Activated naive CD8-positive, alpha-beta T cell treated with anti-CD3 and anti-CD28 coated beads, Interleukin-2, amount 10 ng/mL, durations not matched to agents 7 days and 5 days (primary cell): ENCODE measurements around the gene GLT8D1. TPM values are rescaled to one million over a fixed set of nuclear protein-coding genes. Genes with fewer than 3 reads are reported as not detected.

Experiments
- ATAC-seq: fragments of 150-1000 bp; cut with Tn5 transposase; one replicate; pipeline ENCODE4 v1.10.0; 2021; ENCODE audit warnings: low read depth, moderate library complexity
- POLR2A ChIA-PET: fragments of 350-600 bp; sonication (Branson Sonifier 250); formaldehyde crosslinking; loops from one replicate; lab custom pipeline; 2021; ENCODE audit warnings: antibody characterized with exemption; lab: Charles Lee
- DNase-seq: peaks from one replicate; pipeline ENCODE4 v3.0.0; 2021
- H3K27ac Mint-ChIP-seq: one replicate; pipeline ENCODE4 v1.8.0; 2022; ENCODE audit warnings: mild to moderate bottlenecking, mixed read lengths
- H3K27me3 Mint-ChIP-seq: one replicate; pipeline ENCODE4 v1.8.0; 2022; ENCODE audit warnings: mild to moderate bottlenecking, moderate library complexity, mixed read lengths
- H3K36me3 Mint-ChIP-seq: one replicate; pipeline ENCODE4 v1.8.0; 2021; ENCODE audit warnings: mild to moderate bottlenecking, mixed read lengths
- H3K4me1 Mint-ChIP-seq: one replicate; pipeline ENCODE4 v1.8.0; 2021; ENCODE audit warnings: mixed read lengths
- H3K4me3 Mint-ChIP-seq: one replicate; pipeline ENCODE4 v1.8.0; 2022; ENCODE audit warnings: mild to moderate bottlenecking, moderate library complexity, mixed read lengths
- H3K9me3 Mint-ChIP-seq: one replicate; pipeline ENCODE4 v1.8.0; 2021; ENCODE audit warnings: mixed read lengths
- total RNA-seq, 2 experiments: library from RNA; stranded (reverse); gene quantifications; one replicate each; pipeline ENCODE4 v1.2.3, GENCODE V29; 2021

The GLT8D1 gene
- total RNA-seq, 2 experiments from 2014 or later = 44.6 to 45.7 TPM

GRCh38 chr3:52655895-52656294 lies 49.7 kb downstream of the GLT8D1 start:
- DNase-seq (no peak), ATAC-seq (no peak)
- Mint-ChIP-seq H3K4me3 (no peak overlapping the region), H3K27ac (no peak overlapping the region), H3K9me3 (no peaks in the 10 kb centered on the region), H3K27me3 (no peaks in the 10 kb centered on the region), H3K4me1 (peaks cover under 1% of the 10 kb centered on the region), H3K36me3 (peaks cover 21% of the 10 kb centered on the region)
- POLR2A ChIA-PET = no interaction called here

DNA sequence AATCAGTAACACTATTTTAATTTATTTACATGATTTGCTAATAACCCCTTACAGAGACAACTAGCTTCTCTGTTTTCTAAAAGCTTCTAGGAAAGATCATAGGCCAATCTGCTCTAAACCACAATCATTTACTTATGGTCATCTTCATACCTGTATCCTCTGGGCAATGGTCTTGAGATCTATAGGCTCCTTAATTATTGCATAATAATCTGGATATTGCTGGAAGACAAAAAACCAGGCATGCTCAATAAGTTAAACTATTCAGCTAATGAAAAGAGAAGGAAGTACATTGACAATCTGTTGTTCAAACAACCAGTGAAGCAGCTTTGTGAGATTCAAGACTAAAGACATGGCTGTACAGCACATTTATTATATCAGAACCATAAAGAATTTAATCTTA lies 54.0 kb downstream of the GLT8D1 start:
- no peaks in the 10 kb centered on the region for H3K27me3 Mint-ChIP-seq
- H3K9me3 Mint-ChIP-seq = no peaks in the 10 kb centered on the region
- H3K36me3 Mint-ChIP-seq = peaks cover 30% of the 10 kb centered on the region
- H3K4me1 Mint-ChIP-seq = peaks cover 5% of the 10 kb centered on the region
- no peak for DNase-seq
- H3K4me3 Mint-ChIP-seq = no peak overlapping the region
- no peak for ATAC-seq
- no peak overlapping the region for H3K27ac Mint-ChIP-seq
- POLR2A ChIA-PET = interaction anchor here (1.0 kb wide), 1 partner anchor 28 kb away, joined by 4 read pairs; no protein-coding TSS in a partner anchor

DNA sequence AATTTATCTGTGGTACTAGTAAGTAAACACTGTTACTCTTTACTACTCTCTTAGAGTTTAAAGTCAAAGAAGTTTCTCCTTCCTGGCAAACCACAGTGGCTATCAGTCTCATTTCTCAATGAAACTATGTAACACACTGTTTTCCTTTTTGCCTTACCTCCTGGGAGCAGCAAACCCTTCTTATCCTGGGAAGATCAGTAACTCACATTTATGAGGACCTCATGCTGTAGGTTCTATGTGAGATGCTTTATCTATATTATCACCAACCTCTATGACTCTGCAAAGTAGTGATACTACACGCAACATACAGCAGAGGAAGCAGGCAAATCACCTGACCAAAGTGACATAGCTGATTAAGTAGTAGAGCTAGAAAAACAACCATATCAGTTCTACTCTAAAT lies 55.2 kb downstream of the GLT8D1 start:
- POLR2A ChIA-PET = no interaction called here
- ATAC-seq (peak; percentile 52), DNase-seq (no peak)
- no peaks in the 10 kb centered on the region for H3K27me3 Mint-ChIP-seq
- peak overlapping the region; percentile 19 for H3K27ac Mint-ChIP-seq
- H3K36me3 Mint-ChIP-seq = peaks cover 27% of the 10 kb centered on the region
- H3K4me3 Mint-ChIP-seq = no peak overlapping the region
- H3K4me1 Mint-ChIP-seq = peaks cover 5% of the 10 kb centered on the region
- H3K9me3 Mint-ChIP-seq = no peaks in the 10 kb centered on the region

DNA sequence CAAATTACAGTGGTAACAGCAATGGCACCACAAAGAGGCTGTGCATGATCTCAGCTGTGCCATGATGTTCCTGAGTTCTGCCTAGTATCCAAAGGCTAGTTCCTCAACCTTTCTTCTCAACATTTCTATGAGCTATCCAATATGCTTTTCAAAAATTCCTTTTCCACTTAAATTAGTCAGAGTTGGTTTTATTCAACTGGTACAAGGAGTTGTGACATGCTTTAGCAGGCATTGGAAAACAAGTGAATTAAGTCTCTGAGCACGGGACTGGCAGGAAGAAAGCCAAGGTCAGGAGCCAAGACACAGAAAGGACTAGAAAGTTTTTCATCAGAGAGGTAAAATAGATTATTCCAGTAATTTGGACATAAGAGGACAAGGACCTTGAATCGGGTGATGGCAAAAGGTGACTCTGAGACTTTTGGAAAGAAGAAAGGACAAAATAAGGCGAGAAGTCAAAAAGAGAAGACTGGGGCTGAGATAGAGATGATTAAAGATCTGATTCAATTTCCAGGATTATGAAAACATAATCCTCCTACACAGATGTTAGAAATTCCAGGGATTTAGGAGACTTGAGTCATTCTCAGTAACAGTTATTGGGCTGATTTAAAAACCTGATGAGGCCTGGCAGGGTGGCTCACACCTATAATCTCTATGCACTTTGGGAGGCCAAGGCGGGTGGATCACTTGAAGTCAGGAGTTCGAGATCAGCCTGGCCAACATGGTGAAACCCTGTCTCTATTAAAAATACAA lies 56.0 kb downstream of the GLT8D1 start:
- no peaks in the 10 kb centered on the region for H3K9me3 Mint-ChIP-seq
- peaks cover 5% of the 10 kb centered on the region for H3K4me1 Mint-ChIP-seq
- no peak for ATAC-seq
- H3K27ac Mint-ChIP-seq = no peak overlapping the region
- no peak for DNase-seq
- H3K36me3 Mint-ChIP-seq = peaks cover 34% of the 10 kb centered on the region
- no peaks in the 10 kb centered on the region for H3K27me3 Mint-ChIP-seq
- POLR2A ChIA-PET = interaction anchor here (0.6 kb wide), 1 partner anchor 225 kb away, joined by 4 read pairs; no protein-coding TSS in a partner anchor
- H3K4me3 Mint-ChIP-seq = no peak overlapping the region

DNA sequence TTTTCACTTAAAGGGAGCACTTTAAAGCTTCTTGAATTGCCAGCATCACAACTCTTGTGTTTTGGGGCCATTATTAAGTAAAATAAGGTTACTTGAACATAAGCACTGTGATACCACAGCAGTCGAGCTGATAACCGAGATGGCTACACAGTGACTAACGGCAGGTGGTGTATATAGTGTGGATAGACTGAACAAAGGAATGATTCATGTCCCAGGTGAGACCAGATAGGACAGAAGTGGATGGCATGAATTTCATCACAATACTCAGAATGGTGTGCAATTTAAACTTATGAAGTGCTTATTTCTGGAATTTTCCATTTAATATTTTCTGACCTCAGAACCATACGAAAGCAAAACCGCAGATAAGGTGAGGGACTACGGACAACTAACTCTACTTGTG lies 60.0 kb downstream of the GLT8D1 start:
- DNase-seq (no peak), ATAC-seq (no peak)
- POLR2A ChIA-PET = no interaction called here
- no peak overlapping the region for H3K27ac Mint-ChIP-seq
- H3K9me3 Mint-ChIP-seq = no peaks in the 10 kb centered on the region
- peaks cover 36% of the 10 kb centered on the region for H3K36me3 Mint-ChIP-seq
- no peak overlapping the region for H3K4me3 Mint-ChIP-seq
- no peaks in the 10 kb centered on the region for H3K27me3 Mint-ChIP-seq
- peaks cover 2% of the 10 kb centered on the region for H3K4me1 Mint-ChIP-seq

Other genes starting within 250 kb of the GLT8D1 start
- 10 to 100 TPM; 10.5 to 13.0 TPM for gene STAB1, start 210.5 kb downstream of the GLT8D1 start, total RNA-seq
- 10 to 100 TPM; 22.3 to 28.7 TPM for gene NT5DC2, start 171.9 kb downstream of the GLT8D1 start, total RNA-seq
- gene UQCC5, start 169.2 kb downstream of the GLT8D1 start, total RNA-seq = 10 to 100 TPM in 1 of 2 experiments, 1 to 10 TPM in 1; 8.5 to 12.8 TPM
- 10 to 100 TPM; 73.5 to 77.0 TPM for gene PBRM1, start 19.9 kb downstream of the GLT8D1 start, total RNA-seq
- 10 to 100 TPM; 72.5 to 75.9 TPM for gene GNL3, start 19.8 kb downstream of the GLT8D1 start, total RNA-seq
- 10 to 100 TPM; 90.1 to 90.4 TPM for gene SPCS1, start 315 bp upstream of the GLT8D1 start, total RNA-seq
- gene NEK4, start 65.1 kb upstream of the GLT8D1 start, total RNA-seq = 10 to 100 TPM; 22.4 to 25.1 TPM
- gene ITIH1, start 71.8 kb upstream of the GLT8D1 start, total RNA-seq = not detected
- gene ITIH3, start 89.0 kb upstream of the GLT8D1 start, total RNA-seq = not detected
- gene ITIH4, start 124.9 kb upstream of the GLT8D1 start, total RNA-seq = 10 to 100 TPM; 29.2 to 30.7 TPM
- 1 to 10 TPM; 1.3 to 1.9 TPM for gene MUSTN1, start 129.2 kb upstream of the GLT8D1 start, total RNA-seq
- gene STIMATE, start 191.8 kb upstream of the GLT8D1 start, total RNA-seq = 10 to 100 TPM; 38.5 to 39.1 TPM